ENCODE measurements around the gene KDM1A.

The KDM1A gene

DNA sequence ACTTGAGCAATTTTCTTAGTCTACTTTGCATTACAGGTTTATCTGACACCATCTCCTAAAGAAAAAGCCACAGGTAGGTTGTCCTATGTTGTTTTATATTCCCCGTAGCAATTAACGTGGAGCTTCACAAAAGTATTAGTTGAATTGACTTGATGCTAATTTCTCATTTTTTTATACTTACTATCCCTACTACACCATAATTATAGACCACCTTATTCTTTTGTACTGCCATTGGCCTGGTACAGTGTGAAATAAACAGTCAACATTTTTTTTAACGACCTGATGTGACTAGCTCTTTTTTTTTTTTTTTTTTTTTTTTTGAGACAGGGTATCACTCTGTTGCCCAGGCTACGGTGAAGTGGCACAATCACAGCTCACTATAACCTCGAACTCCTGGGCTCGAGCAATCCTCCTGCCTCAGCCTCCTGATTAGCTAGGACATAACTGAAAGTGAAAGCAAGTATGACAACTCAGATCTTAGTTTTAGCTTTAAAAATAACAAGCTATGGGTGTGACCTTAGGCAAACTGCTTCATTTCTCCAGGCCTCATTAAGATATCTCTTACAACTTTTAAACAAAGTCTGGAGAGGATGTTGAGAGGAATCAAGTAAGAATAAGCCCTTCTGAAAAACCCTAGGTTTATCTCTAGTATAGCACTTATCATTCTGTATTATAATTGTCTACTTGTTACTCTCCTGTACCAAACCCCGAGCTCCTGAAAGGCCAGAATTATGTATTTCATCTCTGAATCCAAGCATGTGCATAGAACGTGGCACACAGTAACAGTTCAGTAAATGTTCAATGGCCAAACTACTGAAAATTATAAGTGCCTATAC is 99.9 kb downstream of the KDM1A start:
- Histone ChIP-seq H3K4me1 (ENCODE audit: insufficient read depth, low read length, poor library complexity, severe bottlenecking) (peaks cover 26% of the 10 kb centered on the region), H3K9me2 (replicated peaks; ENCODE audit: low read depth, low read length) (no peaks in the 10 kb centered on the region), H2AFZ (ENCODE audit: low read length) (no peak overlapping the region), H4K20me1 (ENCODE audit: insufficient read depth, low read length, poor library complexity, severe bottlenecking) (peaks cover 32% of the 10 kb centered on the region), H3K36me3 (ENCODE audit: insufficient read depth, low read length) (no peaks in the 10 kb centered on the region), H3K27me3 (ENCODE audit: insufficient read depth, low read length, poor library complexity, severe bottlenecking) (no peaks in the 10 kb centered on the region), H3K79me2 (ENCODE audit: insufficient read depth, low read length) (peaks cover 88% of the 10 kb centered on the region), H3K4me3 (ENCODE audit: low read length, poor library complexity, severe bottlenecking) (peak overlapping the region; percentile 21), H3K4me2 (ENCODE audit: low read depth, low read length, poor library complexity, severe bottlenecking) (peak overlapping the region; percentile 64), H3K9me3 (ENCODE audit: insufficient read depth, low read depth, low read length) (no peaks in the 10 kb centered on the region), H3F3A (ENCODE audit: low read depth) (no peaks in the 10 kb centered on the region), H3K9ac (ENCODE audit: low read depth, low read length, poor library complexity, severe bottlenecking) (no peak overlapping the region)
- TF ChIP-seq, protein P1, sequence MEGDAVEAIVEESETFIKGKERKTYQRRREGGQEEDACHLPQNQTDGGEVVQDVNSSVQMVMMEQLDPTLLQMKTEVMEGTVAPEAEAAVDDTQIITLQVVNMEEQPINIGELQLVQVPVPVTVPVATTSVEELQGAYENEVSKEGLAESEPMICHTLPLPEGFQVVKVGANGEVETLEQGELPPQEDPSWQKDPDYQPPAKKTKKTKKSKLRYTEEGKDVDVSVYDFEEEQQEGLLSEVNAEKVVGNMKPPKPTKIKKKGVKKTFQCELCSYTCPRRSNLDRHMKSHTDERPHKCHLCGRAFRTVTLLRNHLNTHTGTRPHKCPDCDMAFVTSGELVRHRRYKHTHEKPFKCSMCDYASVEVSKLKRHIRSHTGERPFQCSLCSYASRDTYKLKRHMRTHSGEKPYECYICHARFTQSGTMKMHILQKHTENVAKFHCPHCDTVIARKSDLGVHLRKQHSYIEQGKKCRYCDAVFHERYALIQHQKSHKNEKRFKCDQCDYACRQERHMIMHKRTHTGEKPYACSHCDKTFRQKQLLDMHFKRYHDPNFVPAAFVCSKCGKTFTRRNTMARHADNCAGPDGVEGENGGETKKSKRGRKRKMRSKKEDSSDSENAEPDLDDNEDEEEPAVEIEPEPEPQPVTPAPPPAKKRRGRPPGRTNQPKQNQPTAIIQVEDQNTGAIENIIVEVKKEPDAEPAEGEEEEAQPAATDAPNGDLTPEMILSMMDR (conservative IDR thresholded peaks at IDR 0.05; ENCODE audit: low read length) = no peak
- TF ChIP-seq EZH2phosphoT487 (IDR thresholded peaks at IDR 0.05; ENCODE audit: borderline replicate concordance) = no peak

DNA sequence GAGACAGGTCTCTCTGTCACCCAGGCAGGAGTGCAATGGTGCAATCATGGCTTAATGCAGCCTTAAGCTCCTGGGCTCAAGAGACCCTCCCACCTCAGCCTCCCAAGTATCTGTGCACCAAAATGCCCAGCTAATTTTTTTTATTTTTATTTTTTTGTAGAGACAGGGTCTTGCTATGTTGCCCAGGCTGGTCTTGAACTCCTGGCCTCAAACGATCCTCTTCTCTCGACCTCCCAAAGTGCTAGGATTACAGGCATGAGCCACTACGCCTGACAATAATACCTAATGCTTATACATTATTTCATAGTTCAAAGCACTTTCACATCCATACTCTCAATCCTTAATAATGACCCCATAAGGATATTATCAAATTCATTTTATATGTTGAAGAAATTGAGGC is 101.1 kb downstream of the KDM1A start:
- Histone ChIP-seq H3K4me2 (ENCODE audit: low read depth, low read length, poor library complexity, severe bottlenecking) (no peak overlapping the region), H3K4me1 (ENCODE audit: insufficient read depth, low read length, poor library complexity, severe bottlenecking) (peaks cover 26% of the 10 kb centered on the region), H3K79me2 (ENCODE audit: insufficient read depth, low read length) (peaks cover 90% of the 10 kb centered on the region)

DNA sequence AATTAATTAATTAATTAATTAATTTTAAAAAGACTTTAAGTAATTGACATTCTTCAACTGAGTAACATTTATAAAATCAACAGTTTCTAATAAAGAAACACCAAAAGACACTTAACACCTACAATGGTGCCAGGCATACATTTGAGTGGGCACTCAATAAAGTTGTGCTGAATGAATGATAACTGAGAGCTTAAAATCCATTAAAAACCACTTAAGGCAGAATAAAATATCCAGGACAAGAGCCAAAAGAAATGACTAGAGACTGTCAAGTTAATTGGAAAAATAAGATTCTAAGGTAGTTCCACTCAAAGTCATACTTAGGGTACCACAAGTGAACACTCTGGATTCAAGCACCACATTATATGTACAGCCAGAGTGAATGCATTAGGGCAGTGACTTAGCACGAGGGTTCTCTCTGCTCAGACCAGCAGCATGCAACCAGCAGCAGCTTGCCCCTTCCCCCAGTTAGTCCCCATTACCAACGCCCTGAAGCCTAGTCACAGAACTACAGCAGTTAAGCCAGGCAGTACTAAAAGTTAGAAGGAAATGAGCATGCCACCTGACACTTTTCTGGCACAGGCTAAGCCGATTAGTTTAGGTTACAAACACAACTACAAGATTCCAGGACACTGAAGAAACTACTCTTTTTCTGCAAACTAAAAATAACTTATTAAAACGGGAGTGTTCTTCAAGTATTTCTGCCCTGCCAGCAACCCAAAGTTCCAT is 102.9 kb downstream of the KDM1A start:
- no peaks in the 10 kb centered on the region for H3K27me3 ChIP-seq (ENCODE audit: insufficient read depth, low read length, poor library complexity, severe bottlenecking)
- peaks cover 26% of the 10 kb centered on the region for H3K4me1 ChIP-seq (ENCODE audit: insufficient read depth, low read length, poor library complexity, severe bottlenecking)
- no peak overlapping the region for H3K4me3 ChIP-seq (ENCODE audit: low read length, poor library complexity, severe bottlenecking)
- H3K4me2 ChIP-seq (ENCODE audit: low read depth, low read length, poor library complexity, severe bottlenecking) = no peak overlapping the region
- no peaks in the 10 kb centered on the region for H3K36me3 ChIP-seq (ENCODE audit: insufficient read depth, low read length)
- H3K9me2 ChIP-seq (replicated peaks; ENCODE audit: low read depth, low read length) = no peaks in the 10 kb centered on the region
- TF ChIP-seq EZH2phosphoT487 (IDR thresholded peaks at IDR 0.05; ENCODE audit: borderline replicate concordance) = no peak
- TF ChIP-seq, protein P1 (conservative IDR thresholded peaks at IDR 0.05; ENCODE audit: low read length) = no peak
- no peak overlapping the region for H3K9ac ChIP-seq (ENCODE audit: low read depth, low read length, poor library complexity, severe bottlenecking)
- H3K79me2 ChIP-seq (ENCODE audit: insufficient read depth, low read length) = peaks cover 91% of the 10 kb centered on the region
- no peaks in the 10 kb centered on the region for H3F3A ChIP-seq (ENCODE audit: low read depth)
- no peak overlapping the region for H2AFZ ChIP-seq (ENCODE audit: low read length)
- no peaks in the 10 kb centered on the region for H3K9me3 ChIP-seq (ENCODE audit: insufficient read depth, low read depth, low read length)
- H4K20me1 ChIP-seq (ENCODE audit: insufficient read depth, low read length, poor library complexity, severe bottlenecking) = peaks cover 33% of the 10 kb centered on the region

More for the DNA sequence above, 101.1 kb downstream of the KDM1A start:
- Histone ChIP-seq H3K9me2 (replicated peaks; ENCODE audit: low read depth, low read length) (no peaks in the 10 kb centered on the region), H3K36me3 (ENCODE audit: insufficient read depth, low read length) (no peaks in the 10 kb centered on the region), H3F3A (ENCODE audit: low read depth) (no peaks in the 10 kb centered on the region), H3K9ac (ENCODE audit: low read depth, low read length, poor library complexity, severe bottlenecking) (no peak overlapping the region), H4K20me1 (ENCODE audit: insufficient read depth, low read length, poor library complexity, severe bottlenecking) (peaks cover 26% of the 10 kb centered on the region), H3K4me3 (ENCODE audit: low read length, poor library complexity, severe bottlenecking) (no peak overlapping the region), H3K9me3 (ENCODE audit: insufficient read depth, low read depth, low read length) (no peaks in the 10 kb centered on the region), H3K27me3 (ENCODE audit: insufficient read depth, low read length, poor library complexity, severe bottlenecking) (no peaks in the 10 kb centered on the region), H2AFZ (ENCODE audit: low read length) (no peak overlapping the region)
- TF ChIP-seq EZH2phosphoT487 (IDR thresholded peaks at IDR 0.05; ENCODE audit: borderline replicate concordance) = no peak
- TF ChIP-seq, protein P1 (conservative IDR thresholded peaks at IDR 0.05; ENCODE audit: low read length) = no peak
